IPS DF 19.7 (cell line): ENCODE measurements around the gene MED13.

Experiments
- DNase-seq: peaks from one replicate; pipeline ENCODE4 v3.0.0-alpha.2; 2013; ENCODE audit warnings: low read depth, low spot score

The MED13 gene

GRCh38 chr17:62064791-62065563, at the start of gene MED13:
TSS of gene MED13 (minus strand) at chr17:62065278. CDS start at chr17:62065205, 73 bp downstream.
- DNase-seq, result no peak

- DNase-seq, result no peak
Observed at GRCh38 chr17:62112229-62112628, 47.2 kb upstream of the MED13 start.

- no peak for DNase-seq
Observed at GRCh38 chr17:62111562-62112171, 46.6 kb upstream of the MED13 start.

- DNase-seq, result no peak
Observed at GRCh38 chr17:62110923-62111484, 45.9 kb upstream of the MED13 start.

GRCh38 chr17:62109924-62110323, 44.8 kb upstream of the MED13 start:
- DNase-seq, result no peak

GRCh38 chr17:62109378-62109902, 44.4 kb upstream of the MED13 start:
- peak; percentile 79 for DNase-seq

- no peak for DNase-seq
Observed at GRCh38 chr17:62105861-62106260, 40.8 kb upstream of the MED13 start.

GRCh38 chr17:62105357-62105756, 40.3 kb upstream of the MED13 start:
- no peak for DNase-seq

- no peak for DNase-seq
Observed at GRCh38 chr17:62101515-62101914, 36.4 kb upstream of the MED13 start.

- no peak for DNase-seq
Observed at GRCh38 chr17:62101090-62101489, 36.0 kb upstream of the MED13 start.

- no peak for DNase-seq
Observed at GRCh38 chr17:62100055-62100454, 35.0 kb upstream of the MED13 start.

- DNase-seq, result no peak
Observed at GRCh38 chr17:62099532-62099931, 34.5 kb upstream of the MED13 start.

GRCh38 chr17:62098623-62099231, 33.6 kb upstream of the MED13 start:
- DNase-seq, result no peak

GRCh38 chr17:62096401-62096670, 31.3 kb upstream of the MED13 start:
- no peak for DNase-seq

GRCh38 chr17:62094175-62094574, 29.1 kb upstream of the MED13 start:
- no peak for DNase-seq

- DNase-seq, result no peak
Observed at GRCh38 chr17:62093188-62094155, 28.4 kb upstream of the MED13 start.

GRCh38 chr17:62092784-62093183, 27.7 kb upstream of the MED13 start:
- no peak for DNase-seq

- DNase-seq, result no peak
Observed at GRCh38 chr17:62091804-62092203, 26.7 kb upstream of the MED13 start.

- no peak for DNase-seq
Observed at GRCh38 chr17:62090868-62091267, 25.8 kb upstream of the MED13 start.

- DNase-seq, result no peak
Observed at GRCh38 chr17:62090021-62090824, 25.1 kb upstream of the MED13 start.

- no peak for DNase-seq
Observed at GRCh38 chr17:62089334-62089733, 24.3 kb upstream of the MED13 start.
